H9 (cell line): ENCODE measurements around the gene CD27. TPM values are rescaled to one million over a fixed set of nuclear protein-coding genes. Genes with fewer than 3 reads are reported as not detected.
"Not testable (repeated sequence)": the region's sequence is repeated elsewhere in the genome, so short reads cannot be mapped to it uniquely, and the experiment has no call there.

Experiments used
- DNase-seq: peaks from one replicate; pipeline ENCODE4 v3.0.0-alpha.2; 2017
- H2AFZ ChIP-seq: one replicate; pipeline ENCODE4 v1.6.1; 2013; ENCODE audit warnings: mild to moderate bottlenecking, low read length, control low read depth, moderate library complexity
- H2AK5ac ChIP-seq: 2 replicates; pipeline ENCODE4 v1.6.1; 2013; ENCODE audit warnings: low read length, control low read depth, mixed read lengths; ENCODE audit not compliant: insufficient read length
- H2BK120ac ChIP-seq: one replicate; pipeline ENCODE4 v1.6.1; 2013; ENCODE audit warnings: low read depth, mild to moderate bottlenecking, low read length, control low read depth, inconsistent platforms; ENCODE audit not compliant: poor library complexity, severe bottlenecking
- H2BK12ac ChIP-seq: 2 replicates; pipeline ENCODE4 v1.6.1; 2013; ENCODE audit warnings: low read length, control low read depth, mixed read lengths, low read depth; ENCODE audit not compliant: insufficient read length
- H2BK15ac ChIP-seq: 2 replicates; pipeline ENCODE4 v1.6.1; 2013; ENCODE audit warnings: low read depth, low read length, control low read depth
- H2BK20ac ChIP-seq: one replicate; pipeline ENCODE4 v1.6.1; 2013; ENCODE audit warnings: low read depth, mild to moderate bottlenecking, low read length, control low read depth, inconsistent platforms; ENCODE audit not compliant: poor library complexity, severe bottlenecking
- H2BK5ac ChIP-seq: 2 replicates; pipeline ENCODE4 v1.6.1; 2013; ENCODE audit warnings: low read length, control low read depth, mixed read lengths; ENCODE audit not compliant: insufficient read length
- H3K14ac ChIP-seq: 2 replicates; pipeline ENCODE4 v1.6.1; 2013; ENCODE audit warnings: low read length, control low read depth; ENCODE audit not compliant: insufficient read depth
- H3K18ac ChIP-seq: 2 replicates; pipeline ENCODE4 v1.6.1; 2013; ENCODE audit warnings: low read depth, mild to moderate bottlenecking, mixed read lengths, low read length, control low read depth; ENCODE audit not compliant: insufficient read length
- H3K23ac ChIP-seq: 2 replicates; pipeline ENCODE4 v1.6.1; 2013; ENCODE audit warnings: low read length, control low read depth, mixed read lengths, low read depth; ENCODE audit not compliant: insufficient read length
- H3K23me2 ChIP-seq: 2 replicates; pipeline ENCODE4 v1.6.1; 2013; ENCODE audit warnings: low read depth, mild to moderate bottlenecking, mixed read lengths, low read length, control low read depth; ENCODE audit not compliant: insufficient read length, poor library complexity, severe bottlenecking
- H3K27ac ChIP-seq: 2 replicates; pipeline ENCODE4 v1.5.1; 2013; ENCODE audit warnings: low read length, control low read depth, mixed read lengths, low read depth; ENCODE audit not compliant: insufficient read length
- H3K27me3 ChIP-seq: 2 replicates; pipeline ENCODE4 v1.6.1; 2013; ENCODE audit warnings: low read length, control low read depth, inconsistent platforms; ENCODE audit not compliant: insufficient read depth
- H3K4ac ChIP-seq: 2 replicates; pipeline ENCODE4 v1.6.1; 2013; ENCODE audit warnings: low read depth, mild to moderate bottlenecking, control low read depth, inconsistent platforms, low read length, moderate library complexity
- H3K4me1 ChIP-seq: 2 replicates; pipeline ENCODE4 v1.6.1; 2013; ENCODE audit warnings: low read length, control low read depth, inconsistent platforms; ENCODE audit not compliant: insufficient read depth
- H3K4me2 ChIP-seq: 2 replicates; pipeline ENCODE4 v1.6.1; 2013; ENCODE audit warnings: low read length, control low read depth, mixed read lengths; ENCODE audit not compliant: insufficient read length, insufficient read depth
- H3K56ac ChIP-seq: 2 replicates; pipeline ENCODE4 v1.6.1; 2013; ENCODE audit warnings: low read depth, mild to moderate bottlenecking, mixed read lengths, low read length, control low read depth; ENCODE audit not compliant: insufficient read length
- H3K79me1 ChIP-seq: 2 replicates; pipeline ENCODE4 v1.6.1; 2013; ENCODE audit warnings: low read depth, mild to moderate bottlenecking, moderate library complexity, low read length, control low read depth, inconsistent platforms; ENCODE audit not compliant: insufficient read depth, poor library complexity, severe bottlenecking
- H3K79me2 ChIP-seq: 2 replicates; pipeline ENCODE4 v1.6.1; 2013; ENCODE audit warnings: low read length, control low read depth, inconsistent platforms; ENCODE audit not compliant: insufficient read depth
- H3K9ac ChIP-seq: 2 replicates; pipeline ENCODE4 v1.6.1; 2013; ENCODE audit warnings: low read length, control low read depth, mixed read lengths; ENCODE audit not compliant: insufficient read length; ENCODE audit errors: extremely low read depth
- H3K9me3 ChIP-seq: one replicate; pipeline ENCODE4 v1.6.1; 2013; ENCODE audit warnings: low read depth, low read length, inconsistent platforms; ENCODE audit not compliant: control insufficient read depth
- H3T11ph ChIP-seq: one replicate; pipeline ENCODE4 v1.6.1; 2013; ENCODE audit warnings: mild to moderate bottlenecking, low read length, control low read depth, inconsistent platforms
- H4K20me1 ChIP-seq: one replicate; pipeline ENCODE4 v1.6.1; 2013; ENCODE audit not compliant: control insufficient read depth, insufficient read length, insufficient read depth
- H4K5ac ChIP-seq: 2 replicates; pipeline ENCODE4 v1.6.1; 2013; ENCODE audit warnings: low read depth, mild to moderate bottlenecking, mixed read lengths, low read length, control low read depth; ENCODE audit not compliant: insufficient read length
- H4K8ac ChIP-seq: replicated peaks from 2 replicates; pipeline ENCODE4 v1.6.1; 2013; ENCODE audit warnings: low read length, control low read depth, mixed read lengths, low read depth; ENCODE audit not compliant: insufficient read length
- H4K91ac ChIP-seq: 2 replicates; pipeline ENCODE4 v1.6.1; 2013; ENCODE audit warnings: low read depth, mild to moderate bottlenecking, moderate library complexity, mixed read lengths, low read length, control low read depth; ENCODE audit not compliant: insufficient read length
- H3K27ac Mint-ChIP-seq, 3 experiments: 2 replicates in 2 of 3; 3 replicates in 1 of 3; pipeline ENCODE4 v1.8.0; 2020 to 2021; ENCODE audit warnings: mixed read lengths in 3 of 3, mild to moderate bottlenecking in 1 of 3, moderate library complexity in 1 of 3
- H3K27me3 Mint-ChIP-seq: 2 replicates; pipeline ENCODE4 v1.8.0; 2021; ENCODE audit warnings: low read depth, mild to moderate bottlenecking, moderate library complexity, mixed read lengths
- H3K36me3 Mint-ChIP-seq, 3 experiments: 2 replicates in 2 of 3; 3 replicates in 1 of 3; pipeline ENCODE4 v1.8.0; 2020 to 2021; ENCODE audit warnings: low read depth in 3 of 3, mixed read lengths in 3 of 3; ENCODE audit not compliant: insufficient read depth in 1 of 3
- H3K4me1 Mint-ChIP-seq, 2 experiments: 2 replicates each; pipeline ENCODE4 v1.8.0; 2020; ENCODE audit warnings: mixed read lengths in 2 of 2
- H3K4me3 Mint-ChIP-seq, 2 experiments: 2 replicates in 1 of 2; 3 replicates in 1 of 2; pipeline ENCODE4 v1.8.0; 2020 to 2021; ENCODE audit warnings: mild to moderate bottlenecking in 2 of 2, mixed read lengths in 2 of 2, moderate library complexity in 1 of 2
- H3K9me3 Mint-ChIP-seq, 2 experiments: 2 replicates in 1 of 2; 3 replicates in 1 of 2; pipeline ENCODE4 v1.8.0; 2020; ENCODE audit warnings: mild to moderate bottlenecking in 2 of 2, mixed read lengths in 2 of 2, moderate library complexity in 1 of 2
- WGBS: extraction: QIAGEN DNeasy Blood & Tissue Kit; methylation state at CpG from one replicate; pipeline ENCODE4 v1.1.7; 2013; ENCODE audit warnings: missing lambda C conversion rate, low lambda C conversion rate, mixed read lengths; ENCODE audit not compliant: insufficient read length; ENCODE audit errors: extremely low coverage; 5-methylcytosine and 5-hydroxymethylcytosine counted together
- total RNA-seq: library from RNA; stranded (reverse); gene quantifications from 2 replicates; pipeline ENCODE4 v1.2.1, GENCODE V29; 2021
- TF ChIP-seq, protein P1 (sequence below): fragments of 200-600 bp; sonication (generic); conservative IDR thresholded peaks from 3 replicates; pipeline ENCODE4 v1.8.0; 2021; ENCODE audit warnings: antibody characterized with exemption, mild to moderate bottlenecking

Gene CD27
- total RNA-seq, 1 experiment from 2014 or later, result 0.37 TPM

DNA sequence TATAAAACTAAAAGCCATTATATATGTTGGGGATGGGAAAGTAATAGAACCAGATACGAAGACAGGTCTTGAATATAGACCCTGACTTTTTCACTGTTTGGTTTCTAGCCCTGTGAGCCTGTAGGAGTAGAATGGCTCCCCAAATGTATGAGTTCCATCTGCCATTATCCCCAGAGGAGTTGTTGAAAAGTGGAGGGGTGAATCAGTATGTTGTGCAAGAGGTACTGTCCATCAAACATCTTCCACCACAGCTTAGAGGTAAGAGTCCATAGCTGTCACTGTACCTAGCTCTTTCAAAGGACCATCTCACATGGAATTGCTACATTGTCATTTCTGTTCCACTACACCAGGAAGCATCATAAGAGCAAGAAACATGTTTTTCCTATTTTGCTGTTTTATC is 50.2 kb downstream of the CD27 start:
- H3K36me3 Mint-ChIP-seq, result peaks cover 25 to 55% (median 53%) of the 10 kb centered on the region in 3 experiments
- no peak overlapping the region for H2BK12ac ChIP-seq
- no CpG with 5 or more reads among the region's 1 CpG for WGBS

DNA sequence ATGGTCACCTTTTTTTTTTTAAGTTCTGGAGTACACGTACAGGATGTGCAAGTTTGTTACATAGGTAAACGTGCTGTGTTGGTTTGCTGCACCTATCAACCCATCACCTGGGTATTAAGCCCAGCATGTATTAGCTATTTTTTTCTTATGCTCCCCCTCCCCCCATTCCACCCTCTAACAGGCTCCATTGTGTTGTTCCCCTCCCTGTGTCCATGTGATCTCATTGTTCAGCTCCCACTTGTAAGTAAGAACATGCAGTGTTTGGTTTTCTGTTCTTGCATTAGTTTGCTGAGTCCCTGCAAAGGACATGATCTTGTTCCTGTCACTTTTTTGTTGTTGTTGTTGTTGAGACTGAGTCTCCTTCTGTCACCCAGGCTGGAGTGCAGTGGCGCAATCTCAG is 52.5 kb downstream of the CD27 start:
- not testable (repeated sequence) for H4K91ac ChIP-seq, H3K14ac ChIP-seq, H3K23ac ChIP-seq, H3K27me3 Mint-ChIP-seq, H2AFZ ChIP-seq, H3K4me1 ChIP-seq, H2BK15ac ChIP-seq, H2BK120ac ChIP-seq, H2BK5ac ChIP-seq, H3K27me3 ChIP-seq, H3K9me3 Mint-ChIP-seq, H3K27ac ChIP-seq, H3K18ac ChIP-seq, H3K79me2 ChIP-seq, H3K56ac ChIP-seq, H4K5ac ChIP-seq, H3K4ac ChIP-seq, H3K4me2 ChIP-seq, H2BK12ac ChIP-seq, H3K23me2 ChIP-seq, H3K9me3 ChIP-seq, H3K9ac ChIP-seq, H2AK5ac ChIP-seq, H4K8ac ChIP-seq, H4K20me1 ChIP-seq, H2BK20ac ChIP-seq, H3T11ph ChIP-seq, DNase-seq
- peaks cover 14% of the 10 kb centered on the region for H3K79me1 ChIP-seq
- Mint-ChIP-seq H3K27ac (peak overlapping the region in 2 of 3 experiments; percentile 77 to 78; a peak in 2 of 7 replicates), H3K4me1 (peaks cover 16 to 19% of the 10 kb centered on the region in 2 experiments), H3K36me3 (peaks cover 20 to 47% (median 46%) of the 10 kb centered on the region in 3 experiments), H3K4me3 (0 out of 5 replicates have a peak overlapping the region, but pooled peaks of 1 of the 2 experiments have one; percentile 7)
- no CpG with 5 or more reads among the region's 3 CpGs for WGBS

More for the DNA sequence above, 50.2 kb downstream of the CD27 start:
- Histone ChIP-seq H3K79me2 (peaks cover 4% of the 10 kb centered on the region; the same call in 1 of the 2 replicates), H3K4me1 (0 out of 2 replicates have a peak, but pooled peaks cover 2% of the 10 kb centered on the region), H2BK120ac (no peak overlapping the region), H4K20me1 (no peaks in the 10 kb centered on the region), H4K91ac (no peak overlapping the region), H2BK15ac (no peak overlapping the region), H3K9me3 (no peaks in the 10 kb centered on the region), H3K27me3 (no peaks in the 10 kb centered on the region), H2AK5ac (no peak overlapping the region), H3K4ac (no peak overlapping the region), H4K8ac (no peak overlapping the region), H3T11ph (no peak overlapping the region), H3K23ac (no peak overlapping the region), H4K5ac (no peak overlapping the region), H2BK20ac (no peak overlapping the region), H3K23me2 (peaks cover 9% of the 10 kb centered on the region), H3K14ac (no peak overlapping the region), H3K79me1 (peaks cover 8% of the 10 kb centered on the region), H3K9ac (peak overlapping the region; percentile 72), H3K18ac (no peak overlapping the region), H3K27ac (no peak overlapping the region), H3K56ac (no peak overlapping the region), H2BK5ac (no peak overlapping the region), H2AFZ (no peak overlapping the region), H3K4me2 (peak overlapping the region; percentile 100)
- Mint-ChIP-seq H3K27ac (no peak overlapping the region; a peak in 1 of 7 replicates), H3K4me1 (peaks cover 20 to 23% of the 10 kb centered on the region in 2 experiments), H3K4me3 (peak overlapping the region; percentile 90 to 91), H3K9me3 (no peaks in the 10 kb centered on the region), H3K27me3 (no peaks in the 10 kb centered on the region)
- TF ChIP-seq, protein P1, sequence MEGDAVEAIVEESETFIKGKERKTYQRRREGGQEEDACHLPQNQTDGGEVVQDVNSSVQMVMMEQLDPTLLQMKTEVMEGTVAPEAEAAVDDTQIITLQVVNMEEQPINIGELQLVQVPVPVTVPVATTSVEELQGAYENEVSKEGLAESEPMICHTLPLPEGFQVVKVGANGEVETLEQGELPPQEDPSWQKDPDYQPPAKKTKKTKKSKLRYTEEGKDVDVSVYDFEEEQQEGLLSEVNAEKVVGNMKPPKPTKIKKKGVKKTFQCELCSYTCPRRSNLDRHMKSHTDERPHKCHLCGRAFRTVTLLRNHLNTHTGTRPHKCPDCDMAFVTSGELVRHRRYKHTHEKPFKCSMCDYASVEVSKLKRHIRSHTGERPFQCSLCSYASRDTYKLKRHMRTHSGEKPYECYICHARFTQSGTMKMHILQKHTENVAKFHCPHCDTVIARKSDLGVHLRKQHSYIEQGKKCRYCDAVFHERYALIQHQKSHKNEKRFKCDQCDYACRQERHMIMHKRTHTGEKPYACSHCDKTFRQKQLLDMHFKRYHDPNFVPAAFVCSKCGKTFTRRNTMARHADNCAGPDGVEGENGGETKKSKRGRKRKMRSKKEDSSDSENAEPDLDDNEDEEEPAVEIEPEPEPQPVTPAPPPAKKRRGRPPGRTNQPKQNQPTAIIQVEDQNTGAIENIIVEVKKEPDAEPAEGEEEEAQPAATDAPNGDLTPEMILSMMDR, result no peak
- DNase-seq, result no peak
